Measurements from ENCODE around the gene TERB2.

- TF ChIP-seq GATA3 (IDR thresholded peaks at IDR 0.05; ENCODE audit: low read depth, low read length) (no peak), GATA2 (IDR thresholded peaks at IDR 0.05; ENCODE audit: low read depth, low read length) (no peak)
Observed at GRCh38 chr15:44968475-44968874, 12.0 kb downstream of the TERB2 start.
